Stimulated activated memory B cell treated with anti-CD40 and anti-IgM and Interleukin-4, amounts not matched to agents 10 μg/mL and 1 μg/mL and 100 μg/mL, for 72 hours (primary cell): ENCODE data around the gene SLC23A1.
"Not testable (repeated sequence)": the region's sequence is repeated elsewhere in the genome, so short reads cannot be mapped to it uniquely, and the experiment has no call there.

Experiments
- ATAC-seq: fragments of 150-1000 bp; cut with Tn5 transposase; 2 replicates; pipeline ENCODE4 v1.10.0; 2021
- H3K27ac Mint-ChIP-seq: one replicate; pipeline ENCODE4 v1.8.0; 2022; ENCODE audit warnings: mild to moderate bottlenecking, mixed read lengths
- H3K27me3 Mint-ChIP-seq: one replicate; pipeline ENCODE4 v1.8.0; 2022; ENCODE audit warnings: mixed read lengths
- H3K36me3 Mint-ChIP-seq: one replicate; pipeline ENCODE4 v1.8.0; 2022; ENCODE audit warnings: mixed read lengths
- H3K4me1 Mint-ChIP-seq: one replicate; pipeline ENCODE4 v1.8.0; 2022; ENCODE audit warnings: mixed read lengths
- H3K4me3 Mint-ChIP-seq: one replicate; pipeline ENCODE4 v1.8.0; 2022; ENCODE audit warnings: mild to moderate bottlenecking, moderate library complexity, mixed read lengths
- H3K9me3 Mint-ChIP-seq: one replicate; pipeline ENCODE4 v1.8.0; 2022; ENCODE audit warnings: mixed read lengths

Gene SLC23A1

GRCh38 chr5:139374909-139375308 is 8.2 kb downstream of the SLC23A1 start:
- peaks cover 33% of the 10 kb centered on the region for H3K36me3 Mint-ChIP-seq
- no peak overlapping the region for H3K27ac Mint-ChIP-seq
- H3K27me3 Mint-ChIP-seq = no peaks in the 10 kb centered on the region
- no peak overlapping the region for H3K4me3 Mint-ChIP-seq
- H3K4me1 Mint-ChIP-seq = peaks cover 15% of the 10 kb centered on the region
- ATAC-seq = no peak
- H3K9me3 Mint-ChIP-seq = no peaks in the 10 kb centered on the region

GRCh38 chr5:139371482-139372435 is 11.3 kb downstream of the SLC23A1 start:
- Mint-ChIP-seq H3K27ac (no peak overlapping the region), H3K9me3 (no peaks in the 10 kb centered on the region), H3K4me1 (no peaks in the 10 kb centered on the region), H3K36me3 (peaks cover 28% of the 10 kb centered on the region), H3K4me3 (no peak overlapping the region), H3K27me3 (no peaks in the 10 kb centered on the region)
- no peak for ATAC-seq

GRCh38 chr5:139369181-139369580 is 13.9 kb downstream of the SLC23A1 start:
- Mint-ChIP-seq H3K27ac (no peak overlapping the region), H3K4me1 (no peaks in the 10 kb centered on the region), H3K36me3 (peaks cover 23% of the 10 kb centered on the region), H3K9me3 (no peaks in the 10 kb centered on the region), H3K4me3 (no peak overlapping the region), H3K27me3 (no peaks in the 10 kb centered on the region)
- ATAC-seq = no peak

GRCh38 chr5:139368613-139369012 is 14.5 kb downstream of the SLC23A1 start:
- Mint-ChIP-seq H3K27me3 (no peaks in the 10 kb centered on the region), H3K4me3 (no peak overlapping the region), H3K27ac (peak overlapping the region; percentile 34), H3K36me3 (peaks cover 27% of the 10 kb centered on the region), H3K9me3 (no peaks in the 10 kb centered on the region), H3K4me1 (peaks cover 5% of the 10 kb centered on the region)
- no peak for ATAC-seq

- no peaks in the 10 kb centered on the region for H3K27me3 Mint-ChIP-seq
- peaks cover 14% of the 10 kb centered on the region for H3K4me1 Mint-ChIP-seq
- no peak overlapping the region for H3K27ac Mint-ChIP-seq
- ATAC-seq = no peak
- H3K4me3 Mint-ChIP-seq = no peak overlapping the region
- H3K9me3 Mint-ChIP-seq = no peaks in the 10 kb centered on the region
- peaks cover 20% of the 10 kb centered on the region for H3K36me3 Mint-ChIP-seq
These were observed 18.6 kb downstream of the SLC23A1 start for GRCh38 chr5:139364466-139364865.

GRCh38 chr5:139363937-139364336 is 19.2 kb downstream of the SLC23A1 start:
- Mint-ChIP-seq H3K4me3 (no peak overlapping the region), H3K36me3 (peaks cover 20% of the 10 kb centered on the region), H3K27me3 (no peaks in the 10 kb centered on the region), H3K9me3 (no peaks in the 10 kb centered on the region), H3K4me1 (peaks cover 14% of the 10 kb centered on the region), H3K27ac (no peak overlapping the region)
- no peak for ATAC-seq

GRCh38 chr5:139361835-139362429 is 21.2 kb downstream of the SLC23A1 start:
- Mint-ChIP-seq H3K9me3 (no peaks in the 10 kb centered on the region), H3K4me3 (no peak overlapping the region), H3K36me3 (peaks cover 21% of the 10 kb centered on the region), H3K27me3 (no peaks in the 10 kb centered on the region), H3K4me1 (peaks cover 22% of the 10 kb centered on the region), H3K27ac (no peak overlapping the region)
- no peak for ATAC-seq

- Mint-ChIP-seq H3K4me3 (no peak overlapping the region), H3K36me3 (peaks cover 21% of the 10 kb centered on the region), H3K9me3 (no peaks in the 10 kb centered on the region), H3K27ac (no peak overlapping the region), H3K4me1 (peaks cover 22% of the 10 kb centered on the region), H3K27me3 (no peaks in the 10 kb centered on the region)
- ATAC-seq = no peak
These were observed 22.7 kb downstream of the SLC23A1 start for GRCh38 chr5:139360384-139360783.

GRCh38 chr5:139358064-139358463 is 25.0 kb downstream of the SLC23A1 start:
- H3K4me3 Mint-ChIP-seq = no peak overlapping the region
- H3K9me3 Mint-ChIP-seq = no peaks in the 10 kb centered on the region
- peak overlapping the region; percentile 14 for H3K27ac Mint-ChIP-seq
- H3K36me3 Mint-ChIP-seq = peaks cover 17% of the 10 kb centered on the region
- H3K4me1 Mint-ChIP-seq = peaks cover 25% of the 10 kb centered on the region
- no peak for ATAC-seq
- no peaks in the 10 kb centered on the region for H3K27me3 Mint-ChIP-seq

GRCh38 chr5:139355900-139356299 is 27.2 kb downstream of the SLC23A1 start:
- not testable (repeated sequence) for H3K27ac Mint-ChIP-seq, H3K9me3 Mint-ChIP-seq, H3K4me3 Mint-ChIP-seq, ATAC-seq, H3K27me3 Mint-ChIP-seq
- peaks cover 17% of the 10 kb centered on the region for H3K36me3 Mint-ChIP-seq
- H3K4me1 Mint-ChIP-seq = peaks cover 24% of the 10 kb centered on the region

GRCh38 chr5:139354186-139354585 is 28.9 kb downstream of the SLC23A1 start:
- Mint-ChIP-seq H3K9me3 (no peaks in the 10 kb centered on the region), H3K4me1 (peaks cover 17% of the 10 kb centered on the region), H3K27ac (no peak overlapping the region), H3K4me3 (no peak overlapping the region), H3K36me3 (peaks cover 17% of the 10 kb centered on the region), H3K27me3 (no peaks in the 10 kb centered on the region)
- no peak for ATAC-seq

GRCh38 chr5:139347863-139348262 is 35.2 kb downstream of the SLC23A1 start:
- H3K27ac Mint-ChIP-seq, H3K9me3 Mint-ChIP-seq, H3K27me3 Mint-ChIP-seq, ATAC-seq, H3K36me3 Mint-ChIP-seq, H3K4me3 Mint-ChIP-seq: not testable (repeated sequence)
- peaks cover 41% of the 10 kb centered on the region for H3K4me1 Mint-ChIP-seq

GRCh38 chr5:139345442-139345841 is 37.7 kb downstream of the SLC23A1 start:
- not testable (repeated sequence) for H3K4me3 Mint-ChIP-seq, H3K27ac Mint-ChIP-seq, H3K36me3 Mint-ChIP-seq

GRCh38 chr5:139344177-139344576 is 38.9 kb downstream of the SLC23A1 start:
- Mint-ChIP-seq H3K36me3 (peaks cover 9% of the 10 kb centered on the region), H3K9me3 (no peaks in the 10 kb centered on the region), H3K27ac (no peak overlapping the region), H3K4me3 (no peak overlapping the region), H3K27me3 (no peaks in the 10 kb centered on the region), H3K4me1 (peaks cover 53% of the 10 kb centered on the region)
- ATAC-seq = no peak

More at GRCh38 chr5:139345442-139345841, 37.7 kb downstream of the SLC23A1 start:
- H3K9me3 Mint-ChIP-seq, ATAC-seq, H3K27me3 Mint-ChIP-seq: not testable (repeated sequence)
- H3K4me1 Mint-ChIP-seq = peaks cover 54% of the 10 kb centered on the region

GRCh38 chr5:139343476-139343875 is 39.6 kb downstream of the SLC23A1 start:
- Mint-ChIP-seq H3K27ac (peak overlapping the region; percentile 87), H3K27me3 (no peaks in the 10 kb centered on the region), H3K4me1 (peaks cover 46% of the 10 kb centered on the region), H3K4me3 (peak overlapping the region; percentile 95), H3K9me3 (no peaks in the 10 kb centered on the region), H3K36me3 (peaks cover 9% of the 10 kb centered on the region)
- no peak for ATAC-seq

- no peaks in the 10 kb centered on the region for H3K27me3 Mint-ChIP-seq
- peaks cover 9% of the 10 kb centered on the region for H3K36me3 Mint-ChIP-seq
- H3K4me1 Mint-ChIP-seq = peaks cover 45% of the 10 kb centered on the region
- H3K4me3 Mint-ChIP-seq = peak overlapping the region; percentile 95
- no peaks in the 10 kb centered on the region for H3K9me3 Mint-ChIP-seq
- no peak for ATAC-seq
- H3K27ac Mint-ChIP-seq = peak overlapping the region; percentile 87
These were observed 40.7 kb downstream of the SLC23A1 start for GRCh38 chr5:139342423-139342723.
